ENCODE data around the gene WWOX.

Gene WWOX

DNA sequence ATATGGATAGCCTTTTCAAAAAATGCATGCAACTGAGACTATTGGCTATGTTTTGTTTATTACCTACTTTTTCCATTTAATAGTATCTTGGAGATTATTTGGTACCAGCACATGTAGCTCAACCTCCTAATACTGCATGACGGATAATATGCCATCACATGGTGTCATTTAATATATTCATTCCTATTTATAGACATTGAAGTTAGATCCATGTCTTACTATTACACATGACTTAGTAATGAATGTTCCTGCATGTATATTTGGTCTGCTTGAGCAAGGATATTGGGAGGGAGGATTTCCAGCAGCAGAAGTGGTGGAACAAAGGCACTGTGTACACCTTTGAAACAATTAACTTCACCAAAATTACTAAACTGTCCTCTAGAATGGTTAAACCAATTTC, 561.3 kb downstream of the WWOX start:
- H3K9me3 ChIP-seq (ENCODE audit: insufficient read depth, low read length), result no peaks in the 10 kb centered on the region
- no peak for DNase-seq (ENCODE audit: low read depth, low spot score)
- H3K4me1 ChIP-seq (ENCODE audit: insufficient read depth, insufficient read length), result no peaks in the 10 kb centered on the region
- no peak overlapping the region for H3K4me3 ChIP-seq (ENCODE audit: insufficient read length, low read depth)
- TF ChIP-seq SUZ12 (IDR thresholded peaks at IDR 0.05; ENCODE audit: extremely low read depth, insufficient read depth, insufficient read length) (no peak), YY1 (IDR thresholded peaks at IDR 0.05; ENCODE audit: insufficient read depth, insufficient read length) (no peak), ZNF274 (IDR thresholded peaks at IDR 0.05; ENCODE audit: low read depth, low read length) (no peak)
- no peaks in the 10 kb centered on the region for H3K36me3 ChIP-seq (ENCODE audit: insufficient read depth, insufficient read length, low read length)
- no peak overlapping the region for H3K9ac ChIP-seq (ENCODE audit: insufficient read length, low read depth)
- no peaks in the 10 kb centered on the region for H3K27me3 ChIP-seq (ENCODE audit: insufficient read depth, insufficient read length)

DNA sequence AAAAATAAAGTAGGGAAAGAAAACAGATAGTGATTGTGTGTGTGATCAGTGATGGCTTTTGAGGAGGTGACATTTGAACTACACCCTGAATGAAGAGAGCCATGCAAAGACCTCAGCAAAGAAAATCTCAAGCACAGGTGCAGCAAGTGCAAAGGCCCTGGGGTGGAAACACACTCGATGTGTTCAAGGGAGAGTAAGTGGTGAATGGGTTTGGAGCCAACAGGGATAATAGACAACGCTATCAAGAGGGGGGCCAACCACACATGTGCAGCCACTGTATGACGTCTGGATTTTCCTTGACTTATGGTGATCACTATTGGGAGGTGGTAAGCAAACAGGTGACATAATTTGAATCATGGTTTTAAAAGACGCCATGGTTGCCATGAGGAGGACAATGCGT, 564.2 kb downstream of the WWOX start:
- no peak for DNase-seq (ENCODE audit: low read depth, low spot score)
- Histone ChIP-seq H3K4me1 (ENCODE audit: insufficient read depth, insufficient read length) (no peaks in the 10 kb centered on the region), H3K4me3 (ENCODE audit: insufficient read length, low read depth) (no peak overlapping the region), H3K9me3 (ENCODE audit: insufficient read depth, low read length) (no peaks in the 10 kb centered on the region), H3K9ac (ENCODE audit: insufficient read length, low read depth) (no peak overlapping the region), H3K27me3 (ENCODE audit: insufficient read depth, insufficient read length) (no peaks in the 10 kb centered on the region), H3K36me3 (ENCODE audit: insufficient read depth, insufficient read length, low read length) (no peaks in the 10 kb centered on the region)
- TF ChIP-seq YY1 (IDR thresholded peaks at IDR 0.05; ENCODE audit: insufficient read depth, insufficient read length) (no peak), SUZ12 (IDR thresholded peaks at IDR 0.05; ENCODE audit: extremely low read depth, insufficient read depth, insufficient read length) (no peak), ZNF274 (IDR thresholded peaks at IDR 0.05; ENCODE audit: low read depth, low read length) (no peak)

DNA sequence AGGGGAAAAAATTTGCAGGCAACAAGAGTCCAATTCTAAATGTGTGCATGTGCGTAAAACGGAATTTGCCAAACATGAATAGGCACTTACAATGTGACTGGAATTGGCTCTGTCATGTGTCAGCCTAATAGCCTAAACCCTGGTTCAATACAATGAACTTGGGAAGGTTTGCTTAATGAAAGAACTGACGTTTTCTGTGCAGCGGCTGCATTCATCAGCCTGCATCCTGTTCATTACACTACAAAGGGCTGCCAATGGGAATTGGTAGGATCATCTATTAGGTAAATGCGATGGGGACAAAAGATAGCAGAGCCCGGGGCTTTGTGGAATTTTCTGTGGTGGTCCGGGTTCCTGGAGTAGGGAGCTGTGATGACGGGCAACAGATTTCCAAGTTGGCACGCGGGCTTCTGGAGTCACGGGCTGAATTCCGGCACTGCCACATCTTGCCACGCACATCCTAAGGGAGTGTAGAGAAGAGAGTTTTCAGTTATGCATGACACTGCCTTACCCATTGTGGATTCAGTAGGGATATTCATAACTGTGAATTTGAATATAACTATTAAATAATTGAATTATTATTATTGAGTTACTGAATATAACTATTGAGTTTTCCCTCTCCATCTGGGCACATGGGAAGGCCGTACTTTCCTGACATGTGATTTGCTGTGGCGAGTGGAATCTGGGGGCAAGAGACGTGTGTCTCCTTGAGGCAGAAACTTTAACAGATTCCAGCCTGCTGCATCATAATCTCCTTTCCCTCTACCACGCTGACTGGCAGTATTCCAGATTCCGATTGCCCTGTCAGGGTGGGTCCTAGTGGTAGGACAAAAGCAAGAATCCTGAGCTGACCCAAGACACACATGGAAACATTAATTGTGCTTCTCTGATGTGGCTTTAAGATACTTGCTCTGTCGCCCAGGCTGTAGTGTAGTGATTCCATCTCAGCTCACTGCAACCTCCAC, 565.6 kb downstream of the WWOX start:
- no peaks in the 10 kb centered on the region for H3K36me3 ChIP-seq (ENCODE audit: insufficient read depth, insufficient read length, low read length)
- DNase-seq (ENCODE audit: low read depth, low spot score), result peak; percentile 32
- H3K9ac ChIP-seq (ENCODE audit: insufficient read length, low read depth), result no peak overlapping the region
- TF ChIP-seq ZNF274 (IDR thresholded peaks at IDR 0.05; ENCODE audit: low read depth, low read length), result no peak
- no peak for TF ChIP-seq YY1 (IDR thresholded peaks at IDR 0.05; ENCODE audit: insufficient read depth, insufficient read length)
- no peak overlapping the region for H3K4me3 ChIP-seq (ENCODE audit: insufficient read length, low read depth)
- no peaks in the 10 kb centered on the region for H3K9me3 ChIP-seq (ENCODE audit: insufficient read depth, low read length)
- no peaks in the 10 kb centered on the region for H3K4me1 ChIP-seq (ENCODE audit: insufficient read depth, insufficient read length)
- H3K27me3 ChIP-seq (ENCODE audit: insufficient read depth, insufficient read length), result no peaks in the 10 kb centered on the region

DNA sequence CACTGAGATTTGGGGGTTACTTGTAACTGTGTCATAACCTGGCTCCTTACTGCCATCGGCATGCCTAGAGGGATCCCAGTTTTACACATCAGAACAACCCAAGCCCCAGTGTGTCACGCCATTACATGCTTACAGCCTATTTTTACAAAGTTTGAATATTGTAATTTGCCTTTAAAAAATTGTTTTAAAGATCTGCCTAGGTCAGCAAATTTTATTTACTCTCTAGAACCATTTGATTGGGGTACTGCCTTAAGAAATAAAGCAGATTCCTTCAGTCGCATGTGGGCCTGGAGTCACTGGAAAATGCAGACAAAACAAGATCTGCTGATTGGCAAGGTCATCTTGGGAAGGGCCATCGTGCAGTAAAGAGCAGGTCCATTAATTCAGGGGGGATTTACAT, 566.9 kb downstream of the WWOX start:
- TF ChIP-seq YY1 (IDR thresholded peaks at IDR 0.05; ENCODE audit: insufficient read depth, insufficient read length) (no peak), ZNF274 (IDR thresholded peaks at IDR 0.05; ENCODE audit: low read depth, low read length) (no peak), SUZ12 (IDR thresholded peaks at IDR 0.05; ENCODE audit: extremely low read depth, insufficient read depth, insufficient read length) (no peak)
- H3K9ac ChIP-seq (ENCODE audit: insufficient read length, low read depth), result no peak overlapping the region
- H3K4me1 ChIP-seq (ENCODE audit: insufficient read depth, insufficient read length), result no peaks in the 10 kb centered on the region
- DNase-seq (ENCODE audit: low read depth, low spot score), result no peak
- no peaks in the 10 kb centered on the region for H3K36me3 ChIP-seq (ENCODE audit: insufficient read depth, insufficient read length, low read length)
- no peaks in the 10 kb centered on the region for H3K27me3 ChIP-seq (ENCODE audit: insufficient read depth, insufficient read length)
- no peaks in the 10 kb centered on the region for H3K9me3 ChIP-seq (ENCODE audit: insufficient read depth, low read length)
- H3K4me3 ChIP-seq (ENCODE audit: insufficient read length, low read depth), result no peak overlapping the region

DNA sequence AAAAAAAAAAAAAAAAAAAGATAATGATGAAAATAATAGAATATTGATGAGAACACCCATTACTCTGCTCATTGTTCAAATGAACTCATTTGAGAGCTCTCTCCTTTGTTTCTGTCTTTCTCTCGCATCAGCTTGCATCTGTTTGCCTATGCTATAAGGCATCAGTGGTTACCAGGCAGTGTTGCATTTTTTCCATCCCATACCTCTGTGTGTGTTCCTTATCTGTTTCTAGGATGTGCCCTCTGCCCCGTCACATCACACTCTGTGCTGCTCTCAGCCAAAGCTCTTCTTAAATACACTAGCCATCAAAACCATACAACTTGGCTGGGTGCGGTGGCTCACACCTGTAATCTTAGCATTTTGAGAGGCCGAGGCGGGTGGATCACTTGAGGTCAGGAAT, 568.2 kb downstream of the WWOX start:
- Histone ChIP-seq H3K36me3 (ENCODE audit: insufficient read depth, insufficient read length, low read length) (no peaks in the 10 kb centered on the region), H3K9me3 (ENCODE audit: insufficient read depth, low read length) (no peaks in the 10 kb centered on the region), H3K9ac (ENCODE audit: insufficient read length, low read depth) (no peak overlapping the region), H3K4me1 (ENCODE audit: insufficient read depth, insufficient read length) (no peaks in the 10 kb centered on the region), H3K4me3 (ENCODE audit: insufficient read length, low read depth) (no peak overlapping the region), H3K27me3 (ENCODE audit: insufficient read depth, insufficient read length) (no peaks in the 10 kb centered on the region)
- TF ChIP-seq ZNF274 (IDR thresholded peaks at IDR 0.05; ENCODE audit: low read depth, low read length) (no peak), SUZ12 (IDR thresholded peaks at IDR 0.05; ENCODE audit: extremely low read depth, insufficient read depth, insufficient read length) (no peak), YY1 (IDR thresholded peaks at IDR 0.05; ENCODE audit: insufficient read depth, insufficient read length) (no peak)
- no peak for DNase-seq (ENCODE audit: low read depth, low spot score)

DNA sequence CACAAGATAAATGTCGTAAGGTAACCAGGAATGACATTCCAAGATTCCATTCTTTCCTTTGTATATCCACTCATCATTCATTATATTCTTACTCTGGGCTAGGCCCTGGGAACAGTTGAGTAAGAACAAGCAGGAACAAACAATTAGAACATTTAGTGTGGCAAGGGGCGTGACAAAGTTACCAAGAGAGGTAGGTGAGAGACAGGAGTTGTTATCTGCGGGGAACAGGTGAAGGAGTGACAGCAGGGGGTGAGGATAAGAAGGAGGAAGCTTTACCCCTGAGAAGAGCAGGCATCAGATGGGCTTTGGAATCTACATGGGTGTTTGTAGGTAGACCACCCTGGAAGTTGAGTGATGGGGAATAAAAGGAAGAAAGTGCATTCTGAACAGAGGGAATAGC, 568.9 kb downstream of the WWOX start:
- Histone ChIP-seq H3K9me3 (ENCODE audit: insufficient read depth, low read length) (no peaks in the 10 kb centered on the region), H3K36me3 (ENCODE audit: insufficient read depth, insufficient read length, low read length) (no peaks in the 10 kb centered on the region), H3K9ac (ENCODE audit: insufficient read length, low read depth) (no peak overlapping the region), H3K4me1 (ENCODE audit: insufficient read depth, insufficient read length) (no peaks in the 10 kb centered on the region), H3K4me3 (ENCODE audit: insufficient read length, low read depth) (no peak overlapping the region), H3K27me3 (ENCODE audit: insufficient read depth, insufficient read length) (no peaks in the 10 kb centered on the region)
- DNase-seq (ENCODE audit: low read depth, low spot score), result no peak
- no peak for TF ChIP-seq YY1 (IDR thresholded peaks at IDR 0.05; ENCODE audit: insufficient read depth, insufficient read length)
- no peak for TF ChIP-seq ZNF274 (IDR thresholded peaks at IDR 0.05; ENCODE audit: low read depth, low read length)
- TF ChIP-seq SUZ12 (IDR thresholded peaks at IDR 0.05; ENCODE audit: extremely low read depth, insufficient read depth, insufficient read length), result no peak

DNA sequence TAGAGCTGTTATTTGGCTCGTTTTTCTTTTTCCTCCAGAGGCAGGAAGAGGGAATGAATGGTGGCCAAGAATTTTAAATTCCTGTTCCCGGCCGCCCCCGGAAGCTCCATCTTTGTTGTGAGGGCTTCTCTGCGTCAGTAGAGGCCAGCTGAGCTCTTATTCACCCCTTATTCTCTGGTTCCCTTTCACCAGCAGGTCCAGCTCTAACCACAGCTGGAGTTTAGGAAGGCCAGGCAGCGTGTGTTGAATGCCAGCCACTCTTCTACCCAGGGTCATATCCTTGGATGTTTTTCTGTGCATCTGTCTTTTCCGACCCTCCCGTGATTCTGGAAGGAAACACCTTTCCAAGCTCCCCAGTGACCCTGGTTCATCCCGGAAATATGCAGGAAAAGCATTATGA, 570.5 kb downstream of the WWOX start:
- Histone ChIP-seq H3K27me3 (ENCODE audit: insufficient read depth, insufficient read length) (no peaks in the 10 kb centered on the region), H3K9me3 (ENCODE audit: insufficient read depth, low read length) (no peaks in the 10 kb centered on the region), H3K36me3 (ENCODE audit: insufficient read depth, insufficient read length, low read length) (no peaks in the 10 kb centered on the region), H3K9ac (ENCODE audit: insufficient read length, low read depth) (no peak overlapping the region), H3K4me3 (ENCODE audit: insufficient read length, low read depth) (no peak overlapping the region), H3K4me1 (ENCODE audit: insufficient read depth, insufficient read length) (no peaks in the 10 kb centered on the region)
- no peak for DNase-seq (ENCODE audit: low read depth, low spot score)
- TF ChIP-seq SUZ12 (IDR thresholded peaks at IDR 0.05; ENCODE audit: extremely low read depth, insufficient read depth, insufficient read length) (no peak), YY1 (IDR thresholded peaks at IDR 0.05; ENCODE audit: insufficient read depth, insufficient read length) (no peak), ZNF274 (IDR thresholded peaks at IDR 0.05; ENCODE audit: low read depth, low read length) (no peak)

Data from NT2/D1 (cell line).